OCI-LY7 (cell line): Measurements from ENCODE around the gene PACSIN3.

Experiments
- CTCF ChIP-seq: fragments of 200-600 bp; sonication (generic); conservative IDR thresholded peaks from 2 replicates; pipeline ENCODE4 v1.5.1; 2014; ENCODE audit warnings: mild to moderate bottlenecking, antibody characterized with exemption, low read length, moderate library complexity, mixed read lengths
- EZH2phosphoT487 ChIP-seq: fragments of 200-600 bp; sonication (generic); IDR thresholded peaks from 2 replicates; pipeline ENCODE4 v1.6.1; 2018; ENCODE audit warnings: low read depth, borderline replicate concordance, mild to moderate bottlenecking, mixed run types, antibody characterized with exemption, low read length, moderate library complexity, mixed read lengths

GRCh38 chr11:47155879-47156278 lies 30.4 kb downstream of the PACSIN3 start:
- TF ChIP-seq CTCF: no peak
- no peak for TF ChIP-seq EZH2phosphoT487
